ENCODE measurements around the gene WNT4.
A peak's percentile ranks its signal among the peaks of the same experiment; 100 is the strongest.

The WNT4 gene

DNA sequence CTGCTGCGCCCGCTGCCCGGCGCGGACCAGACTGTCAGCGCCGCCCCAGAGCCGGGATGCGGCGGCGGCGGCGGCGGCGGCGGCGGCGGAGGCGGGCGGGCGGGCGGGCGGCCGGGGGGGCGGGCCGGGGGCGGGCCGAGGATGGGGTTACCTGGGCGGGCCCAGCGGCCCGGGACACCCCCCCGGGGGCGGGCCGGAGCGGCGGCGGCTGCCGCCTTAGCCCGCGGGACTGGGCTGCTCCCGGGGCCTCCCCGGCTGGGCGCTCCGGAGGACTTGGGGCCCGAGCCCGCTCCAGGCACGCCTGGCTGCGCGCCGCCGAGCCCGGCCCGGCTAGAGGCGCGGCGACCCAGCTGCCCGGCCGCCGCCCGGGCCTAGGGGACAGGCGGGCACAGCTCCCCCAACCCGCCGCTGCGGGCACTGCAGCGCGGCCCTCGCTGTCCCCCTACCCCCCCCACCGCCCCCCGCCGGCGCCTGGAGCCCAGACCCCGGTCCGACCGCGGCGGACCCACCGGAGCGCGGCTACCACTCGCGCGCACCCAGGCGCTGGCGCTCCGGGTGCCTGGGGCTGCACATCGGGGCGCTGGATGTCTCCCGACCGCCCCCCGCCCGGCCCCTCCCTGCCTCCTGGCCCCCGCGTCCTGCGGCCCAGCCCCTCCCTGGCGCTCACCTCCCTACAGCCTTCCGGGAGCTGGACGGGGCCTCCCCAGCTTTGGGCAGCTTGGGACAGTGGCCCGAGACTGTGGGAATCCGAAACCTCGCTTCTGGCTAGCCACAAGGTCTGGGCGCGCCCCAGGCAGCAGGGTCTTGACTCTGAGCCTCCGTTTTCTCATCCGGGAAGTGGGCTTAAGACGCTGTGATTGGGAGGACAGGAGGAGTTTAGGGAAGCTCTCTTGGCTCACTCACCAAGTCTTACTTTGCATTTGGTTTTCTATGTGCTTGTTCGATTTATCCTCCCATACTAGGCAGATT, at the start of gene WNT4:
TSS of gene WNT4 (minus strand) at position 33 of the 969 bp plus-strand sequence. CDS start 175 bp downstream, outside the sequence.
- peak in 2 of 58 donors; percentile 10 to 12 for DNase-seq

DNA sequence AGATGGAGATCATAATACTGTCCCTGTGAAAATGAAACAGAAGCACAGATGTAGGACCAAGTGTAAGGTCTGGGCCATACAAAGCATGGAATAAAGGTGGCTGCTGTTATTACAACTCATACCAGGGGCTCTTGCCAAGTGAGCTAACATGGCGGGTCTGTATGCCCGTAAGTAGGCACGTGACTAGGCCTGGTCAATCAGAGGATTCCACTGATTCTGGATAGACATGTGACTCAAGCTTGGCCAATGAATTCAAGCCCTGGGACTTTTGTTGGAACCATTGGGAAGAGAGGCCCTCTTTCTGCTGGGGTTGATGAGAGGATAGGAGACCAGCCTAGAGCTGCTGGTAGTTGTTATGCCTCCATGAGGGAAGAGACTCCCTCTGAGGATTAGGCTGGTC, 47.8 kb upstream of the WNT4 start:
- DNase-seq: no peak

DNA sequence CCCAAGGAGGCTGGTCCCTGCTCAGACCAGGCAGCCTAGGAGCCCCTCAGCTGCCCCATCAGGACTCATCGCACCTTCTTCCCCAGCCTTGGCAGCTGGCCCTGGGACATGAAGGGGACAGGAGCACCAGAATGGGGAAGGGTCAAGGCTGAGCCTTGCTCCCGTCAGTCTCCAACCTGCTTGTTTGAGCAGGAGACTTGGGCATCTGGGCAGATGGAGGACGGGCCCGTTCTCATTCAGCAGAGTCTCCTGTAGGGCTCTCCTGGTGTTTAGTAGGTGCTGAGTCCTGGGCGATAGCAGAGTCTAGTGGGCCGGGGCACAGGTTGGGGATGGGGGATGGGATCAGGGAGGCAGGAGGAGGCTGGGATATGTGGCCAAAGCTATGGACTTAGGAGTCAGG, 47.4 kb upstream of the WNT4 start:
- DNase-seq: no peak

DNA sequence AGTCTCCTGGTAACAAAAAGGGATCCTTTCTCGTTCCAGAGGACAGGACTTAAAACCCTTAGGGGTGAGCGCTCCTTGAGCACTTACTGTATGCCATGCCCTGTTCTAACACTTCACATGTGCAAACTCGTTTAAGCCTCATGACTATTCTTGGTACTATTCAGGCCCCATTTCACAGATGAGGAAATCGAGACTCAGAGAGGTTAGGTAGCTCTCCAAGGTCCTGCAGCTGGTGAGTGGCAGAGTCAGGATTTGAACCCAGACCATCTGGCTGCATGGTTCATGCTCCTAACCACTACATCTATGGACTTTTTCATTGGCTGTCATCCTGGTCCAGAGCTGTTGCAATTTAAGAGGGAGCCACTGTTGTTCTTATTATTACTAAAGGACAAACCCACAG, 46.7 kb upstream of the WNT4 start:
- DNase-seq: no peak

GRCh38 chr1:22188914-22189313, 46.0 kb upstream of the WNT4 start:
- no peak for DNase-seq

- DNase-seq: no peak
These were observed 45.5 kb upstream of the WNT4 start for GRCh38 chr1:22188436-22188835.

DNA sequence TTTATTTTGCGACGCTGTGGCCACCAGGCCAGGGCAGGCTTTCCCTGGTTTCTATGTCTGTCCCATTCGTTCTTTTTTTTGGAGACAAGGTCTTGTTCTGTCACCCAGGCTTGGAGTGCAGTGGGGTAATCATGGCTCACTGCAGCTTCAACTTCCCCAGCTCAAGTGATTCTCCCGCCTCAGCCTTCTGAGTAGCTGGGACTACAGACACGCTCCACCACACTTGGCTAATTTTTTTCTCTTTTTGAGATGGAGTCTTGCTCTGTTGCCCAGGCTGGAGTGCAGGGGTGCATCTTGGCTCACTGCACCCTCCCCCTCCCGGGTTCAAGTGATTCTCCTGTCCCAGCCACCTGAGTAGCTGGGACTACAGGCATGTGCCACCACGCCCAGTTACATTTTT, 43.4 kb upstream of the WNT4 start:
- DNase-seq: no peak

- DNase-seq: peak in 4 of 58 donors; percentile 6 to 8 (median 8)
These were observed 42.2 kb upstream of the WNT4 start for GRCh38 chr1:22184892-22185612.

GRCh38 chr1:22184454-22184853, 41.6 kb upstream of the WNT4 start:
- no peak for DNase-seq

- DNase-seq: no peak
These were observed 39.8 kb upstream of the WNT4 start for GRCh38 chr1:22182715-22183114.

DNA sequence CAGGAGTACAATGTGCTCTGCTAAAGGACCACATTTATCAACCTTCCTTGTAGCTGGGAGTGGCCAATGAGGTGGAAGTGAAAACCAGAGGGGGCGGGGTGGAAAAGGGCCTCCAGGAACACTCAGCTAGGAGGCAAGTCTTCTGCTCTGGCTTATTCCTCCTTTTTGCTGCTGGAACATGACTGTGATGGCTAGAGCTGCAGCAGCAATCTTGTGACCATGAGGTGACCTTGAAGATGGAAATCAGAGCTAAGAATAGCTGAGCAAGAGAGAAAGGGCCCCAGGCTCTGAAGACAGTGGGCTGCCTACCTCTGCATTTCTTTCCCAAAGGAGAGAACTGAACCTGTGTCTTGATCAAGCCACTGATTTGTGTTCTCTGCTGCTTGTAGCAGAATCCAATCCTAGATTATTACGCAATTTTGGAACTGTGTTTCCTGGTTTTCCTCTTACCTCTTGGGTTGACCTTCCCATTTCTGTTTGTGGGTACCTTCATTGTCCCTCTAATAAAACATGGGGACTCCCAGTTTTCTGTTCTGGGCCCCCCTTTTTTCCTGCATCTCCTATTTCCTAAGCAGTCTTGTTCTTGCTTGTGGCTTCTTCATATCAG, 36.4 kb upstream of the WNT4 start:
- no peak for DNase-seq

GRCh38 chr1:22177354-22178003, 34.6 kb upstream of the WNT4 start:
- DNase-seq: no peak

DNA sequence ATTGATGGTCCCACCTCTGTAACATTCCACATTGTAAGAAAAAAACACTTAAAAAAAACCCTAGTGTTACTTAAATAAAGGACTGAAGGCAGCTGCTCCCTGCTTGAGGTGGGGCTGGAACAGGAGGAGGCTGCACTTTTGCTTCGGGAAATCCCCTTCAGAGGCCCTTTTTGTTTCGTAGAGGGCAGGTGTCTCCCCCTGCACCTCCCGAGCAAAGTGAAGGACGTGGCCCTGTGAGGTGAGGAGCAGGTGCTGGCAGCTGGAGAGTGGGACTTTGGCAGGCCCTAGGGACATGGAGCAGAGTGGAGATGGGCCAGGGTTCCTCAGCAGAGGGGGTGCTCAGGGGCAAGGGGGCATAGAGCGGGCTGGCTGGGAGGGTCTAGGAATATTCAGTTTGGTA, 33.4 kb upstream of the WNT4 start:
- no peak for DNase-seq

DNA sequence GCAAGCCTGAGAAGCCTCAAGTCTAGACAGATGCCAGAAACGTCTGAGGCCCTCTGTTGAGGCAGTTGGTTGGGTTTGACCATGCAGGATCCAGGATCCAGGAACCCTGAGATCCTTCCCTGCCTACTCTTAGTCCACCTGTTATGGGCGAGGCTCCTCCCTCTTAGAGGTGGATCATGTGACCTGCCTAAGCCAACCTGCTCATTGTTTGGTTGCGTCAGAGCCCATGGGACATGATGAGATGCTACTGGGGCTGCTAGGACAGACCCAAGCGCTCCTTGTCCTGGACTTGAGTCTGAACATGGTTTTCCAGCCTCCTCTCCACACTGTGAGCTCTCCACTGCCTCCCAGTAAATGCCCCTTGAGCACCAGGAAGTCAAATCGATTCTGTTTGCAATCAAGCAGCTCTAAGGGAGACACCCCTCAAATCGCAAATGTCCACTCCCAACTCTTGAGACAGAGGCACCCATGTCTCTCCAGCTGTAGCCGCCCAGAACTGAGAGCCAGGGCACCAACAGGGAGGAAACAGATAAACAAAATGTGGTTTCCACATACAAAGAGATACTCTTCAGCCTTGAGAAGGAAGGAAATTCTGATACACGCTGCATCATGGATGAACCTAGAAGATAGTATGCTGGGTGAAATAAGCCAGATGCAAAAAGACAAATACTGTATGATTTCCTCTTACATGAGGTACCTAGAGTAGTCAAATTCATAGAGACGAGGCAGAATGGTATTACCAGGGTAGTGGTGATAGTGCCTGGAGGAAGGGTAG, 31.7 kb upstream of the WNT4 start:
- no peak for DNase-seq

DNA sequence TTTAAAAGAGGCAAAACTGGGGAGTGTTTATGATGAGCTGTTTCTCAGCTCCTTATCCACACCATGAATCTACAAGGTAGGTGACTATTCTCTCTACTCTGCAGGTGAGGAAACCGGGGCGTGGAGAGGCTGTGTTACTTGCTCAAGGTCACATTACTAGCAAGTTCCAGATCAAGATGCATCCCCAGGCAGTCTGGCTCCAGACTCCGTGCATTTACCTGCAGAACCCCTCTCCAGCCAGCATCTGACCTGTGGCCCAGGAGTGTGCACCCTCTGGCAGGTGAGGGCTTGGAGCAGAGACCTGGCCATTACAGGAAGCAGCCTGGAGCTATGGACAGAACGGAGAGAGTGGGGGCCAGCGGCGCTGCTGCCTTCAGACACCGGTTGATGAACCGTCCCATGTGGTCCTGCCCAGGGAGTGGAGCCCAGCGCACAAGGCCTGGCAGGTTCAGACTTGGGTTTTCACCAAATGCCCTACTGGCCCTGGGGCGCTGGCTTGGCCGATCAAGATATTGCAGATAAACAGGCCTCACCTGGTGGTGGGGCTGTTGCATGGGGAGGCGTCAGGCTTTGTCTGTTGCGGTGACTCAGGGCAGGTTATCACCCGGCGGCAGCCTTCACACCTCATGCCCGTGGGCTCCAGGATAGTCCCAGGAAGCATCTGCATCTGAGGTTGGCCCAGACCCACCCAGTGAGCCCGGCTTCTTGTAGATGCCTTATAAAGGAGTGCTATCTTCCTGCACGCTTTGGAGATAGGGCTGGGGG, 29.2 kb upstream of the WNT4 start:
- no peak for DNase-seq

GRCh38 chr1:22169816-22170215, 26.9 kb upstream of the WNT4 start:
- DNase-seq: no peak

DNA sequence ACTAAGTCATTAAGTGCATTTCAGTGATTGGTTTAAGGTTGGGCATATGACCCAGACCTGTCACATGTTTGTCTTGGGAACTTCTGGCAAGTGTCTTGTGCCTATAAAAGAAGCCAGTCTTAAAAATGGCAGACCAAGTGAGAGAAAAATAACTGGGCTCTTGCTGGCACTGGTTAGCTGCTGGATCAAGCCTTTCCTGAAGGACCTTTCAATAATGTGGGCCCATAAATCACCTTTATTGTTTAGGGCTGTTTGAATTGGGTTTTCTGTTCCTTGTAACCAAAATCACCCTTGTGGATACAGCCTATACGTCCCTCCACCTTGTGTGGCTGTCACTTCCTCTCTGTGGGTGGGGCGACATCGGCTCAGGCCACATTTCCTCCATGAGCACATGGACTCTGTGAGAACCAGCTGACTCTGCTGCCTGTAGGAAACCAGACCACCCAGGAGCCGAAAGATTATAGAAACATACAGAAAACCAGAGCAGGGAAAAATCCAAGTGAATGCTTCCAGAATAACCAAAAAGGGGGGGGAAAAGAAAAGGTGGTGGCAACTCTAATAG, 25.6 kb upstream of the WNT4 start:
- DNase-seq: no peak

DNA sequence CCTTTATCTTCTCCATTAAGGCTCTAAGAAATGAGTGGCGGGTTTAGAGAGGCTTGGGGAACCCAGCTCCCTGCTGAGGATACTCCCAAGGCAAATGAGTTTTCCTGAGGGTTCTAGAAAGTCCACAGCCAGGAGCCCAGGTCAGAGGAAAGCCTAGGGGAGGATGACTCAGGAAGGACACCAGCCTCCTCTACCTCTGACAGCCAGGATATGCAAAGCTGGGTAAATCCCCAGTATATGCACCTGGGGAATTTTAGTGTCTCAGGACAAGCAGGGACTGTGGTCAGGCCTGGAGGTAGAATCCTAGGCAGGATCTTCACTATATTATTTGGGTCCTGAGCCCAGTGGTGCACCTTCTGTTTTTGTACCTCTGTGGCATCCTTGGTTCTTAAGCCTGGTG, 23.5 kb upstream of the WNT4 start:
- no peak for DNase-seq
